HG02840 (cell line): Measurements from ENCODE around the gene PPP2R1B.

Experiments used
- ATAC-seq: cut with Tn5 transposase; IDR thresholded peaks from one replicate; pipeline ENCODE4 v1.9.1; 2021; ENCODE audit warnings: mild to moderate bottlenecking, moderate library complexity, moderate number of reproducible peaks; ENCODE audit not compliant: unreplicated experiment, low FRiP score

The PPP2R1B gene

GRCh38 chr11:111765984-111766833, at the start of gene PPP2R1B:
Gene PPP2R1B (minus strand): TSS chr11:111766389. CDS start chr11:111766361, 28 bp downstream.
- peak; percentile 84 for ATAC-seq

- no peak for ATAC-seq
These were observed 49.3 kb upstream of the PPP2R1B start for GRCh38 chr11:111815489-111815888.

- no peak for ATAC-seq
These were observed 48.5 kb upstream of the PPP2R1B start for GRCh38 chr11:111814557-111815320.

- ATAC-seq: no peak
These were observed 47.9 kb upstream of the PPP2R1B start for GRCh38 chr11:111814106-111814505.

GRCh38 chr11:111812211-111812610, 46.0 kb upstream of the PPP2R1B start:
- no peak for ATAC-seq

GRCh38 chr11:111811445-111811844, 45.3 kb upstream of the PPP2R1B start:
- no peak for ATAC-seq

- ATAC-seq: no peak
These were observed 42.6 kb upstream of the PPP2R1B start for GRCh38 chr11:111808834-111809233.

GRCh38 chr11:111808063-111808588, 41.9 kb upstream of the PPP2R1B start:
- no peak for ATAC-seq

- no peak for ATAC-seq
These were observed 40.9 kb upstream of the PPP2R1B start for GRCh38 chr11:111807076-111807475.

- ATAC-seq: no peak
These were observed 34.9 kb upstream of the PPP2R1B start for GRCh38 chr11:111801135-111801534.

- no peak for ATAC-seq
These were observed 32.1 kb upstream of the PPP2R1B start for GRCh38 chr11:111798279-111798678.

- ATAC-seq: no peak
These were observed 31.0 kb upstream of the PPP2R1B start for GRCh38 chr11:111797145-111797581.

- ATAC-seq: no peak
These were observed 30.5 kb upstream of the PPP2R1B start for GRCh38 chr11:111796696-111797095.

GRCh38 chr11:111795334-111795985, 29.3 kb upstream of the PPP2R1B start:
- ATAC-seq: no peak

- no peak for ATAC-seq
These were observed 27.7 kb upstream of the PPP2R1B start for GRCh38 chr11:111793863-111794262.

- ATAC-seq: no peak
These were observed 26.8 kb upstream of the PPP2R1B start for GRCh38 chr11:111792955-111793500.

- ATAC-seq: no peak
These were observed 26.1 kb upstream of the PPP2R1B start for GRCh38 chr11:111792314-111792713.

GRCh38 chr11:111788464-111788863, 22.3 kb upstream of the PPP2R1B start:
- ATAC-seq: no peak

GRCh38 chr11:111788051-111788450, 21.9 kb upstream of the PPP2R1B start:
- no peak for ATAC-seq

- no peak for ATAC-seq
These were observed 19.8 kb upstream of the PPP2R1B start for GRCh38 chr11:111785886-111786412.
